ENCODE measurements around the gene ATF7IP.

The ATF7IP gene

GRCh38 chr12:14514154-14514842 is 148.8 kb downstream of the ATF7IP start:
- peak overlapping the region; percentile 61 for H3K27ac ChIP-seq
- TF ChIP-seq CTCF (IDR thresholded peaks at IDR 0.05) (peak; percentile 92), ZFX (IDR thresholded peaks at IDR 0.05; ENCODE audit: borderline replicate concordance) (no peak)

GRCh38 chr12:14514946-14515345 is 149.5 kb downstream of the ATF7IP start:
- TF ChIP-seq ZFX (IDR thresholded peaks at IDR 0.05; ENCODE audit: borderline replicate concordance) (no peak), CTCF (IDR thresholded peaks at IDR 0.05) (no peak)

GRCh38 chr12:14521822-14522221 is 156.3 kb downstream of the ATF7IP start:
- TF ChIP-seq ZFX (IDR thresholded peaks at IDR 0.05; ENCODE audit: borderline replicate concordance) = no peak
- TF ChIP-seq CTCF (IDR thresholded peaks at IDR 0.05) = no peak

More at GRCh38 chr12:14514946-14515345, 149.5 kb downstream of the ATF7IP start:
- no peak overlapping the region; the same call in 1 of the 2 replicates for H3K27ac ChIP-seq

GRCh38 chr12:14525964-14526363 is 160.5 kb downstream of the ATF7IP start:
- no peak for TF ChIP-seq ZFX (IDR thresholded peaks at IDR 0.05; ENCODE audit: borderline replicate concordance)
- TF ChIP-seq CTCF (IDR thresholded peaks at IDR 0.05) = no peak
- no peak overlapping the region for H3K27ac ChIP-seq

More at GRCh38 chr12:14521822-14522221, 156.3 kb downstream of the ATF7IP start:
- H3K27ac ChIP-seq = no peak overlapping the region

GRCh38 chr12:14532152-14532551 is 166.7 kb downstream of the ATF7IP start:
- TF ChIP-seq CTCF (IDR thresholded peaks at IDR 0.05) (no peak), ZFX (IDR thresholded peaks at IDR 0.05; ENCODE audit: borderline replicate concordance) (no peak)
- no peak overlapping the region for H3K27ac ChIP-seq

GRCh38 chr12:14537088-14537487 is 171.6 kb downstream of the ATF7IP start:
- TF ChIP-seq CTCF (IDR thresholded peaks at IDR 0.05) (no peak), ZFX (IDR thresholded peaks at IDR 0.05; ENCODE audit: borderline replicate concordance) (no peak)
- no peak overlapping the region for H3K27ac ChIP-seq

GRCh38 chr12:14540801-14541462 is 175.4 kb downstream of the ATF7IP start:
- TF ChIP-seq ZFX (IDR thresholded peaks at IDR 0.05; ENCODE audit: borderline replicate concordance) (no peak), CTCF (IDR thresholded peaks at IDR 0.05) (no peak)
- no peak overlapping the region for H3K27ac ChIP-seq

Data from 22Rv1 (cell line).